ENCODE results near the gene MON1A.

The MON1A gene

DNA sequence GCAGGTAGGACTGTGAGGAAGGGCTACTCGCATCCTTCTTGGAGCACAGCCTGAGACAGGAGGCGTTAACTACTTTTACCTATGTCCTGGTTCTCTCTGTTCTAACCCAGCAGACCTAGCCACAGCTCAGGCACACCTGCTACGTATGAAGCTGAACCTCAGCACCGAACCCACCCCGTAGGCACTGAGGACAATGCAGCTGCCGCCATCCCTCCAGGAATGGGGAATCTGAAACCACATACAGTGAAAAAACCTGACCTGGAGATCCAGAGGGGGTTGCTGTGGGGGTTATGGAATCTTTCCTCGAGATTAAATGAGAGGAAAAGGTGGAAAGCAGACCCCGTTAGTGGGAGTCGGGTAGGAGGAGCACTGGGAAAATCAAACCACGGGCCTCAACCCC, 40.3 kb downstream of the MON1A start:
- no peak for DNase-seq (ENCODE audit: low read depth)

DNA sequence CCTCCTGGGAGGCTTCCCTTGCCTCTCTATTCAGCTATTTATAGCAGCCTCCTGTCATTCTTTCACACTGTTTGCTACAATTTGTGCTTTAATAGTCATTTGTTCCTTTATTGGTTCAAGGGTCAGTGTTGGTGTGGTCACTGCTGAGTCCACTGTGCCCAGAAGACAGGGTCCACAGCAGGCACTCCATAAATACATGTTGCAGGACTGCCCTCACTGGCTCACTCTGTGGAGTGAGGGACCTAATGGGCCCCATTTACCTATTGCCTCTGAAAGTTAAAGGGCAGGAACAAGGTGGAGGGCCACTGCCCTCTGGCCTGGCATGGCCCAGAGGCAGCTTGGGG, 42.7 kb downstream of the MON1A start:
- no peak for DNase-seq (ENCODE audit: low read depth)

DNA sequence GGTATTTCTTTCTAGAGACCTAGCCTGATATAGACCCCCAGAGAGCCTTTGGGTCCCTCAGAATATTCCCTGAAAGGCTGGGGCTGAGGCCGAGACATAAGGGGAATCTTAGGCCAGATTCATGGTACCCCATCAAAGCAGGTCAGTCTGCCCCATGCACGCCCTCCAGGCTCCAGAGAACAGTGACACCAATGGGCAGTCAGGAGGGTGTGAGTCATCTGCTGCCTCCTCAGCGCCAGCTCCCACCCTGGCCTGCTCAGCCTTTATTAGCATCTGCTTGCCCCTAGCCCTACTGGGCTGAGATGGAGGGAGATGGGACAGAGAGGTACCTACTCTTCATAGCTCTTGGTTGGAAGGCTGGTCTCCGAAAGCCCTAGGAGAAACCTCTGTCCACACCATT, 45.6 kb downstream of the MON1A start:
- DNase-seq (ENCODE audit: low read depth) = no peak

DNA sequence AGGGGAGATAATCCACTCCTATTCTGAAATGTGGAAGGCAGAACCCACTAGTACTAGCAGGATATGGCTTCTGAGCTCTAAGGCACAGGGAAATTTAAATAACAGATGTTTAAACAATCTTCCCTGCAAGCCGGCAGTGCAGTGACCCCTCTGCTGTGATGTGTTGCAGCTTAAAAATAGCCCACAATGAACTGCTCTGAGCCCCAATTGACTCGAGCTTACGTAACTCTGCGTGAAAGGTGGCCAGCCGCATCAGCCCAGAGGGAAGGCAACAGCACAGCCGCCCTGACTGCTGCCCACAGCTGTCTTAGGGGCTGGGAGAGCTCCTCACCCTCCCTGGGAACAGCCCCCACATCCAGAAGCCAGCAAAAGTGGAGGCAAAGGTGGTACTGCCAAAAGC, 47.4 kb downstream of the MON1A start:
- no peak for DNase-seq (ENCODE audit: low read depth)

DNA sequence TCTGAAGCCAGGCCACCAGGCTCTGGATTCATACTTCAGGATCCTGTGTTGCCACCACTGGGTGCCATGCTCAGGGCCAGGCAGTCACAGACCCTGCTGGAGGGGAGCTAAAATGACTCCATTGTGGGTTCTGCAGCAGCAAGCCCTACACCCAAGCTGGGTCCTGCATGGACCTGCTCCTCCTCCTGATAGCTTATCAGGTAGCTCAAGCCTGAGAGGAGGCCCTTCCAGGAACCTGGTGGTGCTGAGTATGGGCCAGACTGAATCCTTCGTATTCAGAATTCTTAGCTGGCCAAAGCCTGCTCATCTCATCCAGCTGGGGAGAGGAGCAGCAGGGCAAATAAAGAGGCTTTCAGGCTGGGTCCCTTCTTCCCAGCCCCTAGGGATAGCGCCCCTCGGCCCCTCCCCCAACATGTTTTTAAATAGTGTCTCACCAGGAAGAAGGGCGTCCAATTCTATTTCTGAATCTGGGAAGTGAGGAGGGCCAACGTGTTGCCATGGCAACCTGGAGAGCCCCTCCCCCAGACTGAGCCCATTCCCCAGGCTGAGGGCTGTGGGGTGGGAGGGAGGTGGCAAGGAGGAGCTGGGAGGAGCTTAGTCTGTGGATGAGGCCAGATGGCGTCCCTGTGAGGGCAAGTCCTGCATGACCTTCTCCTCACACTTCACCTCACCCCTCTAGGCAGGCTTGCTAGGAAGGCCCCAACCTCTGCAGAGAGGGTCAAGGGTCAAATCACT, 48.9 kb downstream of the MON1A start:
- DNase-seq (ENCODE audit: low read depth) = no peak

DNA sequence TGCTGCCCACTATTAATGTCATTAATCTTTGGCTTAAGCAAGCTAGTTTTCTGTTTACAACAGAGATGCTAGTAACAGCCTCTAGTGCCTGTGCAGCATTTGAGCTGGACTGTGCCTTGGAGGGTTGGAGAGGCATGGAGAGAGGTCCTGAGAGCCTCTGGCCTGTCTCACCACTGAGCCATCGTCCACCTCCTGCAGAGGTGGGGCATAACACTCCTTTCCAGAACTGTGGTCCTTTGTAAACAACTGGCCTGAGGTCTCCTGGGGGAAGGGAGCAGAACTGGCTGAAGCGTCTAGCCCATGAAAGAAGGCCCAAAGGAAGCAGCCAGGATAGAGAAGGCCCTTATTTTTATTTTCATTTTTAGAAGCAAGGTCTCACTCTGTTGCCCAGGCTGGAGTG, 49.9 kb downstream of the MON1A start:
- DNase-seq (ENCODE audit: low read depth) = no peak

DNA sequence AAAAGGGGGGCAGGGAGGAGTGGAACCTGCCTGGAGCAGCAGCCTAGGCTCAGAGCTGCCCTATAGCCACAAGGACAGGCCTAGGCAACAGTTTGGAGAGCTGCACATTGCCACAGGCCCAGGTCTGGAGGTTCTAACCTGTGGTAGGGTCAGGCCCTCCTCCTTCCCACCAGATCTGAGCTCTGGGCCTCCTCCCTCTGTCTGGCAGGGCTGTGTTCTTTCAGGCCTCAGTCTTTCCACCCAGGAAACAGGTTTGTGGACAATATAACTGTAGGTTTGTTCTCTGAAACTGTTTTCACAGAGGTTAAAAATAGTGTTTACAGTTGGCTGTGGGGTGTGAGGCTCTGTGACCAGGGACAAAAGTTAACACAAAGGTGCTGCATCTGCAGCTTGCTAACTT, 50.9 kb downstream of the MON1A start:
- no peak for DNase-seq (ENCODE audit: low read depth)

DNA sequence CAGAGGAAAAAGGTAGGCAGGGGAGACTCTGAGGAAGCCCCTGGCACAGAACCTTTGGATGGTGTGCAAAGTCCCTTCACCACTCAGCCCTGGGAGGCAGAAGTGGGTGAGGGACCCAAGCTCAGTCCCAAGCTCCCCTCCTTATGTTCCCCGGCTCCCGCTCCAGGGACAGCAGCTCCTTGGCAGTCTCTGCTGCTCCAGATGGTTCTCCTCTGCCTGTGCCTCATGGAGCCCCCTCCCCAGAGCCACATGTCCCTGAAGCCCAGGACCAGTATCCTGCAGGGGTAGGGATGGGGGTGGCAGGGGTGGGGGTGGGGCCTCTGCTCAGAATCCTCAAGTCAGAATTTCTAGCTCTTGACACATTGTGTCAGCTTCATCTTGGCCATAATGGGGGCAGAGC, 51.9 kb downstream of the MON1A start:
- no peak for DNase-seq (ENCODE audit: low read depth)

DNA sequence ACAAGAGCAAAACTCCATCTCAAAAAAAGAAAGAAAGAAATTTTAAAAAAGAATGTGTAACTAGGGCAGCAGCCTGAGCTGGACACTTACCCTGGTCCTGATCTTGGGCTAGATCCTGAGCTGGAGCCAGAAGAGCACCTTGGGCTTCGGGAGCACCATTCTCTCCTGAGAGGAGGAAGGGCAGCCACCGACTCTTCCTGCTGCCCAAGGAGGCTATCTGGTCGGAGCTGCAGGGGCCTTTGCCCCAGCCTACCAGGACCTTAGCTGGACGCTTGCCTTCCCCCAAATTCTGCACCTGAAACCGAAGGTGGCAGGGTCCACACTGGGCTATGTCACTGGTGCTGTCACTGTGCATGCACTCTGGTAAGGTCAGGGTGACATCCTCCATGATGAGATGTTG, 53.0 kb downstream of the MON1A start:
- no peak for DNase-seq (ENCODE audit: low read depth)

DNA sequence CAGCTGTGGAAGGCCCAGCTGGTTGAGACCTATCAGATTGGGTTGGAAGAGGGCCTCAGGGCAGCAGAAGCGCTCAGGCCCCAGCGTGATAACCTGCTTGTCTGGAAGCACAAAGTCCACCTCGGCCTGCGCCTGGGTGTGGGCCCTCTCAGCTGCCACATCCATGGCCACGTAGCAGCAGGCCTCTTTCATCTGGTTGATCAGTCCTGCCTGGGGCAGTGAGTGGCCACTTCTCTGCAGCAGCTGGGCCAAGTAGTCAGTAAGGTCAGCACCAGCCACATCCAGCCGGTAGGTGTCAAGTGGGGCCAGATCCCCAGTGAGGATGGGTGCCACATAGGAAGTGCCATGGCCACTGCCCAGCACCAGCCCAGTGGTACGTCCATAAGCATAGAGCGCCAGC, 56.0 kb downstream of the MON1A start:
- no peak for DNase-seq (ENCODE audit: low read depth)

DNA sequence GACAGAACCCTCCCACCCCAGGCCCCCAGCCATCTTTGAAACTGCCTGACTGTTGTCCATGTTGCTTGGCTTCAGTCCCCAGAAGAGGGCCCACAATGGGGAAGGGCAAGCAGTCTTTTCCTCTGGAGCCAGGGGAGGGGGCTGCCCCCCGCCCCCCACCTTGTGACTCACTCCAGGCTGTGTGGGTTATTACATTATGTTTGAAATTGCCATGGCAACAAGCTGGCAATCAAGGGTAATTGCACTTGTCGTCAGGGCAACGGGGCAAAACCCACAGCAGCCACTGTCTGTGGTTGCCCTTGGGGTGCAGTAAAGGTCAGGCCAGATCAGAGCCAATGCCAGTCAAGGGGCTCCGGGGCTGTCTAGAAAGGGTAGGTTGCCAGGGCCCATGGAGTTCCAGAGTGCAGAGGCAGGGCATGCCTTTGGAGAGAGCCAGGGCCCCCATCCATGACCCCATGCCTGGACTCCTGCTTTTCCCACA, 56.8 kb downstream of the MON1A start:
- no peak for DNase-seq (ENCODE audit: low read depth)

DNA sequence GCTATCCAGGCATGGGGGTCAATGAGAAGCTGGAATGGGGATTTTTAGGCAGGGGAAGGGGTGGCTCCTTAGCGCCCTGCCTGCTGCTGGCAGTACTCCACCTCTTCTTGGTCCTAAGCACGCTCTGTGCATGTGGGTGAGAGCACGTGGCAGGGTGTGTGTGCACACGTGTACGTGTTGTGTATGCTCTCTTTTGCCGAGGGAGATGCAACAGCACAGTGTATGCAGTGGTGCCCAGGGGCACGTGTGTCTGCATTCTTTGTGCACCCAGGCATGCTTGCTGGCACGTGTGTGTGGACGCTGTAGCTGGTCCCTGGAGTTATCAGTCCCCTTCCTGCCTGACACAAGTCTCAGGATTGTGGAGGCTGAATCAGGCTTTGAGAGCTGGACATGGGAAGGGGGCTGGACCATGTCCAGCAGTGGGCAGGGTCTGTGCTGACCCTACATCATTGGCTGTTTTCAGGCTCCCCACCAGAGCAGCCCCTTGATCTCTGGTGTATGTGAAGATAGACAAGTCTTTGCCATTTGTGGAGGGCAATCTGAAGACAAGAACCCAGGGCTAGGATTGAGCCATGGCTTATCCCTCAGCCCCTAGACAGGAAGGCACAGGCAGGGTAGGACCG, 58.0 kb downstream of the MON1A start:
- DNase-seq (ENCODE audit: low read depth) = no peak

DNA sequence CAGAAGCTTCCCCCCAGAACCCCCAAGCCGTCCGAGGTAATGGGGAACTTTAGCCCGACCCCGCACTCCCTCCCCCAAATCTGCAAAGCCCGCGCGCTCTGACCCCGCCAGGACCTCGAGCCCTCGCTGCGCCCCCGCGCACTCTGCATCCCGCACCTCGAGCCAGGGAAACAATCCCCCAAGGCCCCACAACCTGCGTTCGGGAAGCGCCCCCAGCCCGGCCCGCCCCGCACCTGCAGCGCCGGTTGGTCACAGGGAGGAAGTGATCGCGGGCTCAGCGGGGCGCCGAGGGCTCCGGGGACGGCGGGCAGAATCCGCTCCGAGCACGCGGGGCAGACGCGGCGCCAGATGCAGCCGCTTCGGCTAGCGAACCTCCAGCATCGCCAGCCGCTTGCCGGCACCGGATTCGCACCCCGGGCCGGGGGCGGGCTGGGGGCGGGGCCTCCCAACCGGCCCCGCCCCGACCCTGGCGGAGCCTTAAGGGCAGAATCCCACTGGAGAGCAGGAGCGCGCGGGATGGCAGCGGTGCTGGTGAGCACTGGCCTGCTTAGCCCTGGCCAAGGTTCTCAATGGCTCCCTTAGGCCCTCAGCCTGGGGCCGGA, 60.0 kb downstream of the MON1A start, which contains the start of gene CAMKV:
Gene CAMKV (minus strand): TSS at position 382 of the 602 bp plus-strand sequence. CDS start 7,518 bp downstream, outside the sequence.
- no peak for DNase-seq (ENCODE audit: low read depth)

DNA sequence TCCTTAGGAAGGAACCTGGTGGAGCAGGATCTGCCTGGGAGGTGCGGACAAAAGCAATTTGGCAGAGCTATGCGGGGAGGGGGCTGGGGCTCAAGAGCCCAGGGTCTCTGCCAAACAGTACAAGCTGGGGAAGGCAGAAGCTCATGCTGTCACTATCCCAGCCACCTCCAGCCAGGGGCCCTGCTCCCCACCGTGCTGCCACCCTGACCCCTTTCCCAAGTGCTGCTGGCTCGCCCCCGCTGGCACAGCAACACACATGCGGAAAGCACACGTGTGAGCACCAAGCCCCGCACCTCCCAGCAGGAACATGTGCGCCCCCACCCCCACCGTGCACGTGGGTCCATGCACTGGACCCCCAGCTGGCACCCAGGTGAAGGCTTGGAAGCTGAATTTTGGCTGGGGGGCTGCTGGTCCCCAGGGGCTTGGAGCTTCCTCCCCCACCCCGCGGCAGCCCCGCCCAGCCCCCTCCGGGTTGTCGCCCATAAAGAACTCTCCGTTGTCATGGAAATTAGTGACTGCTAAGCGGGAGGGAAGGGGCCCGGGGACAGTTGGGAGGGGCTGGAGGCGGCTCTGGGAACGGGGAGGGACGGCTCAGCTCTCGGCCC, 60.6 kb downstream of the MON1A start:
- DNase-seq (ENCODE audit: low read depth) = no peak

DNA sequence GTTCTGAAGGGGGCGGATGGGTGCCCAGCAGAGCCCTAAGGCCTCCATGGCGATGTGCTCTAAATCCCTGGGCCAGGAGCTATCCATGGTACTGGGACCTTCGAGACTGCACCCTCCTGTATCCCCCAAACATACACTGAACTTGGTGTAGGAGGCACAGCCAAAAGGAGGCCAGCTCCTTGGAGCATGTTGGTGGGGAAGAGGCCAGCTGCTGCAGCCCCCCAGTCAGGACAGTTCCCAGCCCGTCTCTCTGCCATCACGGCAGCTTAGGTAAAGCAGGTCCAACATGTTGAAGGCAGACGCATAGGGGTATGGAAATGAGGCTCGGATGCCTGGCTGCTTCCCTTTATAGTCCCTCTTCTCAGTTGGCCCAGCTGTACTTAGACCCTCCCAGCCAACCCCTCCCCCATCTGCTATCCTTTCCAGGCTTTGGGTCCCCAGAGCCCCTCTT, 61.7 kb downstream of the MON1A start:
- no peak for DNase-seq (ENCODE audit: low read depth)

DNA sequence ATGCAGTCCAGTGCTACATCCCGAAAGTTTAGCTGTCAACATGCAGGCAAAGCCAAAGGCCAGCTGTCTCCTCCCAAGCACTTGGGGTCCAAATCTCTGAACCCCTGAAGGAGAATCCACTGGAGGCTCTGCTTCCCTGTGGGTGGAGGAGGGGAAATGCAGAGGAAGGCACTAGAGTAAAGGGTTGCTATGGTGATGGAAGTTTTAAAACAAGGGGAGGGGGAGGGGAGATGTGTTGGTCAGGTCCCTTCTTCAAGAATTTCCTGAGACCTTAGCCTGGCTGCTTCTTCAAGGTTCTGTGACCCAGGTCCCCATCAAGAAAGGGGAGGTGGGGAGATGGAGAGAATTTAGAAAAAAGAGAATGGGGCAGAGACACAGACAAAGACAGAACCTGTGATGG, 62.2 kb downstream of the MON1A start:
- no peak for DNase-seq (ENCODE audit: low read depth)

DNA sequence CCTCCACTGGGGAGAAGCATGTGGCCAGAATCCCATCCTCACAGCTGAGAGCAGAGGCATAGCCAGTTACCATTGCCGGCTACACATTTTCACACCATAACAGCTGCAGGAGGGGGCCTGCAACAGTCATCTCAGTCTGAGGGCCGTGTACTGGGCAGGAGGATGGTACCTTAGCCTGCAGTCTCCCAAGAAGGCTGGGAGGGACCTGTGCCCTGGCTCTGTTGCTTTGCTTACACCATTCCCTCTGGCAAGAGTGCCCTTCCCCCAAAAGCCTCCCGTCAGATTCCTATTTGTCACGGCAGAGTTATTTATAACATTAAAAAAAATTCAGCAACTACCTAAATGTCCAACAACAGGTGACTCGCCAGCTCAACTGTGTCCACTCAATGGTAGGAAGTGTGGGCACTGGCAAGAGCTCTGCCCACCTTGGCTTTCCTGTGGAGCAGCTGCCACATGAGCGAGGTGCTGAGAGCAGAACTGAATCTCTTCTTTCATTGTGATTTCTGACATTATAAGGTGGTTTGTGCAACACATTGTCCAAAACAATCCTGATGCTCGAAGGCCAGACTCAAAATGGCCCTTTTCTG, 64.3 kb downstream of the MON1A start:
- no peak for DNase-seq (ENCODE audit: low read depth)

DNA sequence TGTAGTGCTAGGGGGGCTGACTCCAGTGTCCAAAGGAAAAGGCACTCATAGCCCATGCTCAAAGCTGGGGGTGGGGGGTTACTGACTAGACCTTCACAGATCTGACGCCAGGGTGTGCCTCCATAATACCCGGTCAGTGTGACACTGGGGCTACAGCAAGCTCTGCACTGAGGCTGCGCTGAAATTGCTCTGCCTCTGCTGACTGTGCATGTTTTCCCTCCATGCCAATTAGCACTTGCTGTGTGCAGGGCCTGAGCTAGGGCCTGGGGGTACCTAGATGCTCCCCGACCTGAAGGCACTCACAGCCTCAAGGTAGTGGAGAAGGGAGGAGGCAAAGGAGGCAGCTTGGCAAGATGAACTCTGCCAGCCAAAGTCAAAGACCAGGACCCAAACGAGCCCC, 65.1 kb downstream of the MON1A start:
- no peak for DNase-seq (ENCODE audit: low read depth)

DNA sequence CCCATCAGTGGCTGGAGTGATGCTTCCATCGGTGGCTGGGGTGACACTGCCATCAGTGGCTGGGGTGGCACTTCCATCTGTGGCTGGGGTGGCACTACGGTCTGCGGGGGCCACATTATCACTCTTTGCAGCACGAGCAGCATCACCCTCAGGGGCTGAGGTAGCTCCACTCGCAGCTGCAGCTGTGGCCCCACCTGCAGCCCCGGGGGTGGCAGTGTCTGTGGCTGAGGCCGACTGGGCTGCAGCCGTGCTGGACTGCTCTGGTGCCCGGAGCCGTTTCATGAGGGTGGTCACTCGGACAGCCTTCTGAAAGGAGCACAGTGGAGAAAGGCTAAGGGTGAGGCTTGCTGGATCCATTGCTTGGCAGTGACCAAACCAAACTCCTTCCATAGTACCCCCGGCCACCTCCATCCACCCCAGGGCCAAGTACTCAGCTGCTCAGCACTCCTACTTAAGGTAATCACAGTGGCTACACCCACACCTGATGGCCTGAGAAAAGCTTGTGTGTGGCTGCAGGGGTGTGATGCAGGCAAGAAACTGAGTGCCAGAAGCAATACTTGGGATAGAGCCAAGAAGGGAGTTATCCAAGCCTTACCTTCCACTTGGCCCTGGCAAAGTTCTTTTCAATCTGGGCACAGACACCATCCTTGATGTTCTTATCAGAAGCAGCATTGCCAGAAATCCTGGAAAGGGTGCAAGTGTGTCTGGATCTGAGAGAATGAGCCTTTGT, 69.9 kb downstream of the MON1A start:
- no peak for DNase-seq (ENCODE audit: low read depth)

Data from stimulated activated CD8-positive, alpha-beta memory T cell treated with anti-CD3 and anti-CD28 coated beads, Interleukin-15, amount 100 ng/mL, for 24 hours (primary cell).